MM.1S (cell line): ENCODE results near the gene SIL1.

Experiments used
- DNase-seq: peaks from one replicate; pipeline ENCODE4 v3.0.0-alpha.2; 2015
- H2AFZ ChIP-seq: fragments of 300-600 bp; sonication (generic); 2 replicates; pipeline ENCODE4 v1.6.0; 2016; ENCODE audit warnings: antibody characterized with exemption, low read length
- H3F3A ChIP-seq: fragments of 300-600 bp; sonication (generic); 2 replicates; pipeline ENCODE4 v1.6.1; 2016; ENCODE audit warnings: mild to moderate bottlenecking, antibody characterized with exemption, low read length, moderate library complexity, mixed read lengths; ENCODE audit not compliant: insufficient read depth
- H3K27ac ChIP-seq: fragments of 300-600 bp; sonication (generic); 2 replicates; pipeline ENCODE4 v1.5.1; 2016; ENCODE audit warnings: mild to moderate bottlenecking, low read length
- H3K27me3 ChIP-seq: fragments of 300-600 bp; sonication (generic); replicated peaks from 2 replicates; pipeline ENCODE4 v1.6.0; 2016; ENCODE audit warnings: low read length; ENCODE audit not compliant: insufficient read depth
- H3K36me3 ChIP-seq: fragments of 300-600 bp; sonication (generic); replicated peaks from 2 replicates; pipeline ENCODE4 v1.6.1; 2016; ENCODE audit warnings: mild to moderate bottlenecking, low read length, mixed read lengths; ENCODE audit not compliant: insufficient read depth
- H3K4me1 ChIP-seq: fragments of 300-600 bp; sonication (generic); 2 replicates; pipeline ENCODE4 v1.6.1; 2016; ENCODE audit warnings: low read length, mixed read lengths
- H3K4me2 ChIP-seq: fragments of 300-600 bp; sonication (generic); 2 replicates; pipeline ENCODE4 v1.6.0; 2016; ENCODE audit warnings: low read depth, low read length
- H3K4me3 ChIP-seq: fragments of 300-600 bp; sonication (generic); 2 replicates; pipeline ENCODE4 v1.5.1; 2016; ENCODE audit warnings: low read length, mixed read lengths
- H3K79me2 ChIP-seq: fragments of 300-600 bp; sonication (generic); 2 replicates; pipeline ENCODE4 v1.6.1; 2016; ENCODE audit warnings: mixed run types, low read length, mixed read lengths
- H3K9ac ChIP-seq: fragments of 300-600 bp; sonication (generic); 2 replicates; pipeline ENCODE4 v1.6.1; 2016; ENCODE audit warnings: low read length, mixed read lengths
- H3K9me2 ChIP-seq: fragments of 300-600 bp; sonication (generic); replicated peaks from 2 replicates; pipeline ENCODE4 v1.6.1; 2016; ENCODE audit warnings: mild to moderate bottlenecking, low read length, mixed read lengths; ENCODE audit not compliant: insufficient read depth
- H3K9me3 ChIP-seq: fragments of 300-600 bp; sonication (generic); replicated peaks from 2 replicates; pipeline ENCODE4 v1.6.1; 2016; ENCODE audit warnings: mild to moderate bottlenecking, low read length, mixed read lengths; ENCODE audit not compliant: insufficient read depth
- H4K20me1 ChIP-seq: fragments of 300-600 bp; sonication (generic); 2 replicates; pipeline ENCODE4 v1.6.1; 2016; ENCODE audit warnings: mild to moderate bottlenecking, low read length, moderate library complexity, mixed read lengths; ENCODE audit not compliant: insufficient read depth
- CTCF ChIP-seq: fragments of 300-600 bp; sonication (generic); IDR thresholded peaks from 2 replicates; pipeline ENCODE4 v1.5.1; 2016; ENCODE audit warnings: antibody characterized with exemption, low read length, mixed read lengths
- EZH2 ChIP-seq: fragments of 300-600 bp; sonication (generic); optimal IDR thresholded peaks from 2 replicates; pipeline ENCODE3; 2017; ENCODE audit warnings: low read depth, mild to moderate bottlenecking, antibody characterized with exemption, low read length, mixed read lengths
- EZH2phosphoT487 ChIP-seq: fragments of 300-600 bp; sonication (generic); IDR thresholded peaks from 2 replicates; pipeline ENCODE4 v1.6.1; 2018; ENCODE audit warnings: antibody characterized with exemption, low read length

The SIL1 gene

GRCh38 chr5:139214646-139215045, 16.5 kb upstream of the SIL1 start:
- no peaks in the 10 kb centered on the region for H3K4me1 ChIP-seq
- no peak overlapping the region for H3K4me3 ChIP-seq
- H3K27me3 ChIP-seq, result no peaks in the 10 kb centered on the region
- H2AFZ ChIP-seq, result no peak overlapping the region
- no peaks in the 10 kb centered on the region for H3K79me2 ChIP-seq
- no peaks in the 10 kb centered on the region for H3K36me3 ChIP-seq
- no peak overlapping the region for H3K4me2 ChIP-seq
- H3K9me2 ChIP-seq, result no peaks in the 10 kb centered on the region
- H3K9me3 ChIP-seq, result no peaks in the 10 kb centered on the region
- H3F3A ChIP-seq, result no peaks in the 10 kb centered on the region
- no peak for DNase-seq
- H3K9ac ChIP-seq, result no peak overlapping the region
- H3K27ac ChIP-seq, result no peak overlapping the region
- H4K20me1 ChIP-seq, result no peaks in the 10 kb centered on the region
- TF ChIP-seq EZH2 (no peak), CTCF (no peak), EZH2phosphoT487 (no peak)

- Histone ChIP-seq H3K27ac (no peak overlapping the region), H2AFZ (no peak overlapping the region)
These were observed 14.7 kb upstream of the SIL1 start for GRCh38 chr5:139212906-139213305.

GRCh38 chr5:139212486-139212885, 14.3 kb upstream of the SIL1 start:
- no peaks in the 10 kb centered on the region for H4K20me1 ChIP-seq
- no peak for DNase-seq
- no peak overlapping the region for H3K27ac ChIP-seq
- no peaks in the 10 kb centered on the region for H3K36me3 ChIP-seq
- H3K9me3 ChIP-seq, result no peaks in the 10 kb centered on the region
- H3K4me2 ChIP-seq, result no peak overlapping the region
- H3K9ac ChIP-seq, result no peak overlapping the region
- H2AFZ ChIP-seq, result no peak overlapping the region
- no peaks in the 10 kb centered on the region for H3K4me1 ChIP-seq
- no peak overlapping the region for H3K4me3 ChIP-seq
- no peaks in the 10 kb centered on the region for H3K27me3 ChIP-seq
- no peaks in the 10 kb centered on the region for H3K9me2 ChIP-seq
- TF ChIP-seq EZH2phosphoT487, result no peak
- no peaks in the 10 kb centered on the region for H3F3A ChIP-seq
- no peaks in the 10 kb centered on the region for H3K79me2 ChIP-seq

More at GRCh38 chr5:139212906-139213305, 14.7 kb upstream of the SIL1 start:
- Histone ChIP-seq H3K4me2 (no peak overlapping the region), H3K4me3 (no peak overlapping the region), H3K9me3 (no peaks in the 10 kb centered on the region), H3K27me3 (no peaks in the 10 kb centered on the region), H3K9me2 (no peaks in the 10 kb centered on the region), H3K36me3 (no peaks in the 10 kb centered on the region), H3K79me2 (no peaks in the 10 kb centered on the region), H3K9ac (no peak overlapping the region), H3F3A (no peaks in the 10 kb centered on the region), H3K4me1 (no peaks in the 10 kb centered on the region), H4K20me1 (no peaks in the 10 kb centered on the region)
- TF ChIP-seq EZH2phosphoT487 (no peak), EZH2 (no peak), CTCF (no peak)
- no peak for DNase-seq

- Histone ChIP-seq H3K9me3 (no peaks in the 10 kb centered on the region), H3K4me2 (no peak overlapping the region), H2AFZ (no peak overlapping the region), H3K36me3 (no peaks in the 10 kb centered on the region), H3F3A (no peaks in the 10 kb centered on the region), H4K20me1 (no peaks in the 10 kb centered on the region), H3K4me1 (no peaks in the 10 kb centered on the region), H3K9me2 (no peaks in the 10 kb centered on the region), H3K4me3 (no peak overlapping the region), H3K27me3 (no peaks in the 10 kb centered on the region), H3K27ac (no peak overlapping the region), H3K9ac (no peak overlapping the region), H3K79me2 (no peaks in the 10 kb centered on the region)
- TF ChIP-seq EZH2, result no peak
- TF ChIP-seq EZH2phosphoT487, result no peak
- no peak for TF ChIP-seq CTCF
- DNase-seq, result no peak
These were observed 12.4 kb upstream of the SIL1 start for GRCh38 chr5:139210585-139210984.
